CD4-positive, alpha-beta T cell treated with Interleukin-10 for 1 hour (primary cell): ENCODE results near the gene CCT7.

ENCODE experiments used
- DNase-seq: peaks from one replicate; pipeline ENCODE4 v3.0.0-alpha.2; 2020

The CCT7 gene

DNA sequence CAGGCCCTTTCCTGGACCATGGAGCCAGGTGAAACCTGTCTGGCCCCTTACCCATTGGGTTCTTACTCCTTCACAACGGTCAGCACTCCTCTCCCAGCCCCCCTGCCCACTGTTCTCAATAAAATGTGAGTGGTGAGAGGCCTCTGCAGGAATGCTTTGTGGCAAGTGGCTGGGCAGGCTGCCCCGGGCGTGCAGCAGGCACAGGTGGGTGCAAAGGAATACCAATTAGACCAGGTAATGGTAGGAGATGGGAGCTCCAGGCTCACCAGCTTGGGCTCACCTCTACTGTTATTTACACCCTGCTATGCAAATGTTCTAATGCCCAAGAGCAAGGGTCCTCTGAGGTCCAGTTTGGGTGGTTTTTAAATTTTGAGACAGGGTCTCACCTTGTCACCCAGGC is 7.0 kb upstream of the CCT7 start:
- DNase-seq, result no peak

DNA sequence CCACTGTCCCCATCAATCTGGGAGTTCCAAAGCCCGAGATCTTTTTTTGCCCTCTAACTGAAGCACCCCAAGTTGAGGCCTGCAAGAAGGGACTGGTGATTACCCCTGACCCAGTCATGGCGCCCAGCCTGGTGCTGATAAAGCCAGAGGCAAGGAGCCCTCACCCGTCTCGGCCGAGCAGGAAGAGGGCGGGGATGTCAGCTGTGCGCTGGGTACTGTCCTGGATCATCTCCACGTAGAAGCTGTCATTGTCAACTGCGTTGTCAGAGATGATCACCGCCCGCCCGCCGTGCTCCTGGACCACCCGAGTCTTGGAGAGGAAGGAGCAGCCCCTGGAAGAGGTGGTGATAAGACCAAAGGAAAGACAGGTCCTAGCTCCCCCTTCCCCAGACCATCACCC is 5.5 kb upstream of the CCT7 start:
- no peak for DNase-seq

DNA sequence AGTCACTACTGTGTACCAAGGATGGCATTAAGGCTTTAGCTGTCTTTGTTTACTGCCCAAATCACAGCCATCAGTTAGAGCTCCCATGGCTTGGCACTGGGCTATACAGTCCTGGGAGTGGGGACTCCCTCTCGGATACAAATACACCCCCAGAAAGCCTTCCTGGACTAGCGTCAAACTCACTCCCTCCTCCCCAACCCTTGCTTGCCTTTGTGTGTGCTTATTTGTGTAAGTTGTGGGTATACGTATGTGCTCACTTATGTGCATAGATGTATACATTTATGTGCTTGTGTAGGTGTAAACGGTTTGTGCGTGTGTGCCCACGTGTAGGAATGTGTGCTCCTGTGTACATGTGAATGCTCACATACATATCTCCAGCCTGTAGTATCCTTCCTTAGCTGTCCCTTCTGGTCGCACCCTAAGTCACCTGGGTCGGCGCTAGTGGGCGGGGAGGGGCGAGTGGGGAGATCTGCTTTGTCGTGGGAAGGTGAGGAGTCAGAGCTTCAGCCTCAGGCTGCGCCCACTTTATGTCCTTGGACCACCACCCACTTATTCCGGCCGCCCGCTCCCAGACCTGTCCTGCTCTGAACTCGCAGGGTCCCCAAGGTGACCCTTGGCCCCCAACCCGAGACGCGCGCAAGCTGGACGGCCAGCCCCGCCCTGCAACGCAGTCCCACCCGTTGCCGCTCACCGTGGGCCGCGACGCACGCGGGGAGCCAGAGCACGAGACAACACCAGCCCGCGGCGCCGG is 1.5 kb upstream of the CCT7 start:
- peak; percentile 22 for DNase-seq

DNA sequence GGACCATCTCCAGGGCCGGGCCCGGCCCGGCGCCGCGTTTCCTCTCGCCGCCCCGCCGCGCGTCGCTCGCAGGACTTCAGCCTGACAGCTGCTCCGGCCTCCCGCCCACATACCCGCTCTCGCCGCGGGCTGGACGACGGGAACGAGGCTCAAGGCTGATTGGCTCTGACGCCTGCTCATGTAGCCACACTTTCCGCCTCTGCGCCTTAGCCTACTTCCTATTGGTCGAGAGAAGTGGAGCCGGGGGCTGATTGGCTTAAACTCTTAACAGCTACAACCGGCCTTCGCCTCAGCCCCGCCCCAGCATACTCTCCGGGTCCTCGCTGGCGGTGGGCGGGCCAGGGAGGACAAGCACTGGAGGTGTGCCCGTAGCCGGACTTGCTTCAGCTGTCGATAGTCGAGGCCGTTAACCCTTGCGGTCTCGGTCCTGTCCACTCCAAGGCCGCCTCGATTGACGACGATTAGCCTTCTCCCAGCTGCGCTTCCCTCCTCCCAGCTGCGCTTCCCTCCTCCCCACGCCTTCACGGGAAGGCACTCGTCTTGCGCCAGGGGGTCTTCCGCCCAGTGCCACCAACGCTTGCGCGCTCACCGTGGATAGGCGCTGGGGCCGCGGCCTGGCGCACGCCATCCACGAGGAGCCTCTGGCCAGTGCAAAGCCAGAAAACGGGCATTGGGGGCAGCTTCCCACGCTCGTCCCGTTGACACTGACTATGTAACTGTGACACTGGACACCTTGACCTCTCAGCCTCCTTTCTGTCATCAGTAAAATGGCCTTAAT is 765 bp upstream of the CCT7 start, which contains the start of gene PRADC1:
PRADC1 (minus strand) TSS at position 86 of the 778 bp plus-strand sequence; CDS start at position 7, 79 bp downstream.
- DNase-seq, result peak; percentile 97

DNA sequence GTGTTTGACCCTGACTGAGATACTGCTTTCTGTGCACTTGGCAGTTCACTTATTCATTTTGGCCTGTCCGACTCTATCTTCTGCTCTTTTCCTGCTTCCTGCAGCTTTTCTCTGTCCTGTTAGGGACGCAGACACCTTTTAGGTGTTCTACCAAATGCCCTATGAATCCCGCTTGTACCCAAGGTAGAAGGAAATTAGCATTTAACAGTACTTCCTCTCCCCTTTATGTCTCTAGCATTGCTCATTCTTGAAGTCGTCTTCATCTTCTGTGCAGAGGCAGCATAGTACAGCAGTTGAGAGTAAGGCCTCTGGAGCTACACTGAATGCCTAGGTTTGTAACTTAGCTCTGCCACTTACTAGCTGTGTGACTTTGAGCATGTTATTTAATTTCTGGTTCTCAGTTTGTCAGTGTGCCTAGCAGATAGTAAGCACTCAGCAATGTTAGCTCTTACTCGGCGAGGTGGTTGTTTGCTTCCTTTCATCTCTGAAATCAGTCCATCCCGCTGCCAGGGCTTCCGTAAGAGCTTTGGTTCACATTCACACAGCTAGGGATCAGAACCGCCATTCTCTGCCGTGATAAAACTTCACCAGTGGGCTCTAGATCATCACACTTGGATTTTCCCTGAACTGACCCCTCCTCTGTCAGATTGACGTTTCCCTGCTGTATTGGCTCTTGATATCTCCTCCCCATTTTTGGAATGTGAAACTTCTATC is 1.4 kb downstream of the CCT7 start:
- DNase-seq, result peak; percentile 13

DNA sequence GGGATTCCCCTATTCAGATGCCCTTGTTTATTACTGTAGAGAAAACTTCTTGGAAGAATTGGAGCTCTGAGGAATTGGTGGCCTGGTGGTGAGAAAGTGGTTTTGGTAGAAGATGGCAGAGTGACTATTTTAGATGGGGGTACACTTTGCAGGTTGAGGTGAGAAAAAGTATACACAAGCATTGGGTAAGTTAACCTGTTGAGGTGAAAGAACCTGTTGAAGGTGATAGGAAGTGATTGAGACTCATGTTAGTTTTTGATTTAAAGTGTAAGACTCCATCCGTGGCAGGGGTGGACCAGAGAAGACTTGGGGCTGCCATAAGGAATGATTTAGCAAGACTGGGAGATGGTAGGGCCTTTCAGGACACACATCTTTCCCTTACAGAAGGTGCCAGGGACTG is 3.1 kb downstream of the CCT7 start:
- no peak for DNase-seq

DNA sequence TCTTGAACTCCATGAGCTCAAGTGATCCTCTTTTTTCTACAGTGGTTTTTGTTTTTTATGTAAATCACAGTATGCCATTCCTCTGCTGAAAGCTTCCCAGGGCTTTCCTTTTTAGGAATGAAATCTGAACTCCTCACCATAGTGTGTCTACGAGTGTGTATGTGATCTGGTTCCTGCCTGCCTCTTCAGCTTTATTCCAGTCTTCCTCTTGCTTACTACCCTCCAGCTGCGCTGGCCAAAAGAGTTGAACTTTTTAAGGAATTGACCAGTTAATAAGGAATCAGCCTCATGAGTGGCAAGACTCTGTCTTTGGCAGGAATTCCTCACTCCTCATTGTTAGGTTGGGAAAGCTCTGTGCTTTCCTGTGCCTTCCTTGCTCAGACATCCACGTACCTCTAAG is 4.0 kb downstream of the CCT7 start:
- no peak for DNase-seq

DNA sequence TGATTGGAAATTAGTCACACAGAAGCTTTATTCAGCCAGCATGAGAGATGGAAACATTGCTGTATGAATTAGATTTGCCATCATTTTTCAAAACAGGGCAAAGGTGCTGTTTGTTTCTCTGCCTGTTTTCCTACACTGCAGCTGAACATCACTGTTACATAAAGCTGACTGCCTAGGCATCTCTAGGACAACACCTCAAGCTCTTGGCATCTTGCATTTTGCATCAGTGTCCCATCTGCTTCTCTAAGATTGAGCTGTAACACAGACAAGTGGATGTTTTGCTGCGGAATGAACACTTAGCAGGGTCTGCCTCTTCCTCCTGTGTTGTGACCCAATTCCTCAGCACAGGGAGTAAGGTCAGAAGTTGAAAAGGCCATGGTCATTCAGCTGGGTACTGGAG is 4.9 kb downstream of the CCT7 start:
- DNase-seq, result no peak

DNA sequence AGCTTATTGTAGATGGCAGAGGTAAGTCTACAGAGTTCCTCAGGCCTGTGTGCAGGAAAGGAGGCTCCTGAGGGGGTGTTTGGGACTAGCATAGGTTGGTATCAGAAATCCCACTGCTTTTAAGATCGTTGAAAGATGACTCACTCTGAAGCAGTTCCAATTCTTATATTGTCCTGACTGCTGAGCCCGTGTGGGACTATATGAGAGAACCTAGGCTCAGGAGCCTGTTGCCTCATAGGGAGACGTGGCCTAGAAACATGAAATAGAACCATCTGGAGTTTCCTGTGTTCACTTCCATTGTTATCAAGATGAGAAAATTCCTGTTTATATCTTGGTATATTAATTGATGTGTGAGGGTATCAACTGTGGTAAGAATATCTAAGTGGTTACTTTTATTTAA is 5.7 kb downstream of the CCT7 start:
- DNase-seq, result no peak

DNA sequence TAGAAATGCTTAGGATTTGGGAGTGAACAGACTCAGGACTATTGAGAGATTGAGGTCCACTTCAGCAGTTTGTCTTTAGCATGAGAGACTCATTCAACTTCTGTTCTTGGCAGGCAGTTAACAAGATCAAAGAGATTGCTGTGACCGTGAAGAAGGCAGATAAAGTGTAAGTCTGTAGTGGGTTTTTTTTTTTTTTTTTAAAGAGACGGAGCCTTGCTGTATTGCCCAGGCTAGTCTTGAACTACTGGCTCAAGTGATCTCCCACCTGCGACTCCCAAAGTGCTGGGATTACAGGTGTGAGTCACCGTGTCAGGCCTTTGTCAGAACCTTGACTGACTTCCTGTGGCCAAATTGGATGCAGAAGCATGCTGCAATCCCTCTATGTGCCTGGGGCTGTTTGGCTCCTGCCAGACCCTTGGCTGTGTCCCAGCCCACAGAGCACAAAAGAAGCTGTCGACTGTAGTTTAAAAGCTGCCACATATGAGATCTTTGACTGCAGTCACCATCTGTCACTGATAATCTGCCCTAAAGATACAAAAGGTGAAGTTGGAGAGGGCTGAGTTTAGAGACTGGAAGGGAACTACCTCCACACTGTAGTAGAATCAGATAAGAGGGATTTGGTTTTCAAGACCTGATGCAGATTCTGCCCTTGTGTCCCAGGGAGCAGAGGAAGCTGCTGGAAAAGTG is 9.9 kb downstream of the CCT7 start:
- DNase-seq, result no peak

DNA sequence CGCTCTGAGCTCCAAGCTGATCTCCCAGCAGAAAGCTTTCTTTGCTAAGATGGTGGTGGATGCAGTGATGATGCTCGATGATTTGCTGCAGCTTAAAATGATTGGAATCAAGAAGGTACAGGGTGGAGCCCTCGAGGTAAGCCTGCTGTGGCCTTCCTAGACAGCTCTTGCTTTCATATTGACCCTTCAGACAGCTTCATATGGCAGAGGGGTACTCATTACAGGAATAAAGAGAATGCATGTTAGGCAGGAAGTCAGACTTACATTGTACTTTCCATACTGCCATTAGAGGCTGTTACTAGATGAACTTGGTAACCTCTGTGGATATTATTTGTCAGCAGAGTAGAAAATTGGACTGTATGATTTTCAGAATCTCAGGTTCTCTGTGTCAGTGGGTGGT is 10.5 kb downstream of the CCT7 start:
- DNase-seq, result no peak

DNA sequence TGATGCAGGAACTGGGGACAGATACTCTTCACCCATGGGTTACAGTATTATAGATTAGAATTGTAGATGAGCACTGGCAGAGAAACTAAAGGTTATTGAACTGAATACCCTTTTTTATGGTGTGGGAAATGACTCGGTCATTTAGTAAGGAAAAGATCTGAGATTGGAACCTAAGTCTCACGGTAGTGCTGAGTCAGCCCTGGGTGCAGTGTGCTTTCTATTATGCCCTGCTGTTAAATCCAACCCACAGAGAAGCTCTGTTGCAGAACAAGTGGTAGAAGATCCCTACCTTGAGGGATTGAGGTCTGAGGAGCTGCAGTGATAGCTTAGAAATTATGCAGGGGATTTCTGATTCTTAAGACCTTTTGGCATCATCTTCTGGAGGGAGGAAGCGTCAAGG is 12.7 kb downstream of the CCT7 start:
- no peak for DNase-seq

DNA sequence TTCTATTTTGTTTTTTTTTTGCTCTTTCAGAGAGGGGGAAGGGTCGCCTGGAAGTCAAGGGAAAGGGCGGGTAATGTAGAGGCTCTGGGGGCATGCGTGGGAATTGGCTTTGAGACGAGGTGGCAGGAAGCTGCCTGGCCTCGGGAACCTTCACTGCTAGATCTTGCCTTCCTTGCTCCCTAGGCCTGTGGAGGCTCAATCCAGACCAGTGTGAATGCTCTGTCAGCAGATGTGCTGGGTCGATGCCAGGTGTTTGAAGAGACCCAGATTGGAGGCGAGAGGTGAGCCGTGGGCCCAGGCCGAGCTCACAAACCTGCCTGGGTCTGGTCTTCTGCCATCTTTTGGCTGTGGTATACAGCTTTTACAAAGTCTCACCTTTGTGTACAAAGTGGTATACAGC is 15.5 kb downstream of the CCT7 start:
- DNase-seq, result no peak

DNA sequence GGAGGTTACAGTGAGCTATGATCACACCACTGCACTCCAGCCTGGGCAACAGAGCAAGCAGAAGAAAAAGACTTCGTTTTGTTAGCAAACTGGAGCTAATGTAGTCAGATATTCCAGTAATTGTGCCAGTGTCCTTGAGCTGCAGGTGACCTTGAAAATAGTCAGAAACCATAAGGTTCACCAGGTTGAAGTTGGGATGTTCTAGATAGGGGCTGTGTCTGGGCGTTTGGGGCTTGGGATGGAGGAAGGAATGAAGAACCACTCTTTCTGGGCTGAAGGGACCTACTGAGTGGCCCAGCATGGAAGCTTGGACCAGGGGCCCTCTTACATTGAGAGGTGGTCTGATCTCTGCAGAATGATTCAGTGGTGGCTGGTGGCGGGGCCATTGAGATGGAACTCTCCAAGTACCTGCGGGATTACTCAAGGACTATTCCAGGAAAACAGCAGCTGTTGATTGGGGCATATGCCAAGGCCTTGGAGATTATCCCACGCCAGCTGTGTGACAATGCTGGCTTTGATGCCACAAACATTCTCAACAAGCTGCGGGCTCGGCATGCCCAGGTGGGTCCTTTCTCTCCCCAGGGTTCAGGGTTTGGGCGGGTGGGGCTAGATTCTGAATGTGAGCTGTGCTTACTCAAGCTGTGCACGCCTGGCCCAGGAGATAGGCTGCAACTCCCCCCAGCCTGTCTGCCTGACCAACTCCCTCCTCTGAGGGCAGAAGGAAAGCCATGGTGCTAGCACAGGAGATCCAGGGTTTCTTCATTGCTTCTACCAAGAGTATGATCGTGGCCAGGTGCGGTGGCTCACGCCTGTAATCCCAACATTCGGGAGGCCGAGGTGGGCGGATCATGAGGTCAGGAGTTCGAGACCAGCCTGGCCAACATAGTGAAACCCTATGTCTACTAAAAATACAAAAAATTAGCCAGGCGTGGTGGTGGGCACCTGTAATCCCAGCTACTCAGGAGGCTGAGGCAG is 17.1 kb downstream of the CCT7 start:
- no peak for DNase-seq

DNA sequence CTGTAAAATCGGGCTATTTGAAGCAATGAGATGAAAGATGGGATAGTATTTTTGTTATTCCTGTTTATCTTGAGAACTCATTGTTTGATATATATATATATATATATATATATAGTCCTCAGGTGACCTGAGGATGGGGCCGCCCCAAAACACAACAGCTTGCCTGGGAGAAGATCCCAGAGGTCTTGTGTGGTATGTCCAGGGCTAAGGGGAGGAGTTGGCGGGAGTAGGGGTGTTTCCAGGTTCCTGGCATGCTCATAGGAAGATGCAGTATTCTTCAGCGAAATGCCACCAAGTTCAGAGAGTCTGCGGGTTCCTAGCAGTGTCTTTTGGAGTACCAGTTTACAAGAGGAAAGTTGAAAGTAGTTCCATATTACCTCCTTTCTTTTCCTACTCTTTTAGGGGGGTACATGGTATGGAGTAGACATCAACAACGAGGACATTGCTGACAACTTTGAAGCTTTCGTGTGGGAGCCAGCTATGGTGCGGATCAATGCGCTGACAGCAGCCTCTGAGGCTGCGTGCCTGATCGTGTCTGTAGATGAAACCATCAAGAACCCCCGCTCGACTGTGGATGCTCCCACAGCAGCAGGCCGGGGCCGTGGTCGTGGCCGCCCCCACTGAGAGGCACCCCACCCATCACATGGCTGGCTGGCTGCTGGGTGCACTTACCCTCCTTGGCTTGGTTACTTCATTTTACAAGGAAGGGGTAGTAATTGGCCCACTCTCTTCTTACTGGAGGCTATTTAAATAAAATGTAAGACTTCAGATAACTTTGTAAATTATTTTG is 18.3 kb downstream of the CCT7 start:
- no peak for DNase-seq

DNA sequence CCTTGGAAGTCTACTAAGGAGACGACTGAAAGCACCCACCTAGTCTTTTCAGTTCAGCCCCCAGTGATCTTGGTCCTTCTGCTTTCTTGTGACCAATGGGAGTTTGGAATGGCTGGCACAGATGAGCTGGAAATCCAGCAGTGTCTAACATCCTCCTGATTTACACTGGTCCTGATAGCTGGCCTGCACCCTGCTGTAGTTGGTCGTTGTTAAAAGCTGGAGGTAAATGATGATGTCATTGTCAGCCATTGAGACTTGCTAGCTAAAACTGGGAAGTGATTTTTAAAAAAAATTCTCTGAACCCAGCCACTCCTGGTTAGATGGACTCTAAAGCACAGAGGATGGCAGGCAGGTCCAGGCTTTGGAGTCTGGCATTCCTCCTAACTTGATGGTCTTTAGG is 19.3 kb downstream of the CCT7 start:
- no peak for DNase-seq

DNA sequence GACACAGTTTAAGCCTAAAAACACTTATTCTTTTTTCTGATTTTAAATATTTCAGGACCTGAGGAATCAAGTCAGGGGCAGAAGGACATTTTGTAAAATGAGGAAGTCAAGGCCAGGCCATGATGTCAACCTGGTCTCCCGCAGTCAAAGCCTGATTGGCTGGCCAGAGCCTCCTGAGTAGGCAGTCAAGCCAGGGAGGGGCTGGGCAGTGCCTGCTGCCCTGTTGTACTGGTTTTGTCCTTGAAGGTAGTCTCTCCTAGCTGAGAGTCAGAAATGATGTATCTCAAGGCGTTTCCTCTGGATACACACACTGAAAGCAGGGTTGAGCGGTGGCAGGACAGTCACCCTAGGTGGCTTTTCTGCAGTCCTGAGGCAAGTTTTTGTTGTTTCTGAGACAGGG is 19.8 kb downstream of the CCT7 start:
- DNase-seq, result no peak

DNA sequence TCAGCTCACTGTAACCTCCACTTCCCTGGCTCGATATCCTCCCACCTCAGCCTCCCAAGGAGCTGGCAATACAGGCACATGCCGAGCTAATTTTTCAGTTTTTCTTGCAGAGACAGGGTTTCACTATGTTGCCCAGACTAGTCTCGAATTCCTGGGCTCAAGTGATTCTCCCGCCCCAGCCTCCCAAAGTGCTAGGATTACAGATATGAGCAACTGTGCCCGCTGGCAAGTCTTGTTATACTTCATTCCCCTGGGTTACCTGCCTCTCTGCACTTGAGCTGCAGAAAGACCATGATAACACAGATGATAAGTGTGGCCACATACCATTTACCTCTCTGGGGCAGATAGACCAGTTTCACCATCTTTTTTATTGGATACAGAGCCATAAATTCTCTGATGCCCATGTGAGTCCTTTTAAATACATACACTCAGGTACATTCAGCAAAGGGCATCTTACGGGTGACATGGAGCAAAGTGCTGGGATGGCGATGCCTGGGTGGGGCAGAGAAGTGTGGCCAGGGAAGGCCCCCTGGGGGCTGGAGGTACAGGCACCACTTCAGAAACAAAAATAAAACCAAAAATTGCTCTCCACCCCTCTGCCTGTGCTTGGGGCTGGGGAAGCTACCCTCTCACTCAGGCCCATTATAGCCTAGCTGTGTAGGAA is 20.4 kb downstream of the CCT7 start:
- no peak for DNase-seq

DNA sequence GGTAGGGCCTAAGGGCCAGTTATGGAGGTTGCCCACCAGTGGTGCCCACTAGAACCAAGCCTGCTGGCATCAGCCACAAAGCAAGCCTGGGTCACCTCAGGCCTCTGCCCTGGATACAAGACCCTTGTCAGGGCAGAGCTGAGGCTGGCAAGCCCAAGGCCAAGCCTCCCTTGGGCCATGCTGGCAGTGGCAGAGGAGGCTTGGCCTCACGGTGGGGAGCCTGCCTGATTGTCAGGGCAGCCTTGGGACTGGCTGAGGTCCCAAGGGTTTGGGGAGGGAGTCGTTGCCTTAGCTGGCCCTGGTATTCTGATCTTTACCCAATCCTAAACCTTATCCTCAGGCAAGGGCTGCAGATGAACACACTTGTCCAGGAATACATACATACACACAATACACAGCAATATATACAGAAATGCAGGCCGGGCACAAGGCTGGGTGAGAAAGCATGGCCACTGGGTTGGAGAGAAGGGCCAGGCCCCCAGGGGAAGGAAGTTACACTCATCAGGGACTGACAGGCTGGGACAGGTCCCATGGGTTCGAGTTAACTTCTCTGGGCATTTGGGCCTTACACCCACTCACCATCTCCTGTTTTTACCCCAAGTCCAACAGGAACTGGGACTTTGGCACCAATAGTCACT is 21.0 kb downstream of the CCT7 start:
- DNase-seq, result no peak
